CD4-positive, alpha-beta T cell treated with Interleukin-1 beta for 1 hour (primary cell): ENCODE data around the gene FHOD3.

ENCODE experiments used
- DNase-seq, 2 donors: peaks; one replicate each; pipeline ENCODE4 v3.0.0-alpha.2; 2020 to 2022

The FHOD3 gene

GRCh38 chr18:36490897-36491296 lies 193.4 kb downstream of the FHOD3 start:
- DNase-seq: no peak

GRCh38 chr18:36492604-36493329 lies 195.3 kb downstream of the FHOD3 start:
- DNase-seq: no peak

- no peak for DNase-seq
Measured at GRCh38 chr18:36493349-36494159, 196.0 kb downstream of the FHOD3 start.

GRCh38 chr18:36494160-36494437 lies 196.6 kb downstream of the FHOD3 start:
- DNase-seq: no peak

GRCh38 chr18:36496022-36496421 lies 198.5 kb downstream of the FHOD3 start:
- no peak for DNase-seq

GRCh38 chr18:36499938-36500337 lies 202.4 kb downstream of the FHOD3 start:
- no peak for DNase-seq

GRCh38 chr18:36501100-36501499 lies 203.6 kb downstream of the FHOD3 start:
- no peak for DNase-seq

- DNase-seq: no peak
Measured at GRCh38 chr18:36503477-36503876, 206.0 kb downstream of the FHOD3 start.

- no peak for DNase-seq
Measured at GRCh38 chr18:36504928-36505327, 207.4 kb downstream of the FHOD3 start.

- DNase-seq: no peak
Measured at GRCh38 chr18:36505665-36506064, 208.2 kb downstream of the FHOD3 start.

- no peak for DNase-seq
Measured at GRCh38 chr18:36509646-36510197, 212.2 kb downstream of the FHOD3 start.

GRCh38 chr18:36511791-36512352 lies 214.4 kb downstream of the FHOD3 start:
- DNase-seq: no peak

- DNase-seq: no peak
Measured at GRCh38 chr18:36513556-36513955, 216.0 kb downstream of the FHOD3 start.

- DNase-seq: no peak
Measured at GRCh38 chr18:36514778-36515177, 217.3 kb downstream of the FHOD3 start.

- no peak for DNase-seq
Measured at GRCh38 chr18:36516258-36516657, 218.7 kb downstream of the FHOD3 start.

- no peak for DNase-seq
Measured at GRCh38 chr18:36516726-36517125, 219.2 kb downstream of the FHOD3 start.

GRCh38 chr18:36518839-36519238 lies 221.3 kb downstream of the FHOD3 start:
- DNase-seq: no peak

- DNase-seq: no peak
Measured at GRCh38 chr18:36519358-36519757, 221.8 kb downstream of the FHOD3 start.

- no peak for DNase-seq
Measured at GRCh38 chr18:36522509-36522908, 225.0 kb downstream of the FHOD3 start.

GRCh38 chr18:36525913-36526312 lies 228.4 kb downstream of the FHOD3 start:
- DNase-seq: no peak

GRCh38 chr18:36526611-36527010 lies 229.1 kb downstream of the FHOD3 start:
- no peak for DNase-seq

GRCh38 chr18:36527051-36527450 lies 229.5 kb downstream of the FHOD3 start:
- DNase-seq: no peak

GRCh38 chr18:36527740-36528455 lies 230.4 kb downstream of the FHOD3 start:
- DNase-seq: no peak
